ENCODE measurements around the gene AGAP1. TPM values are rescaled to one million over a fixed set of nuclear protein-coding genes. Genes with fewer than 3 reads are reported as not detected.

Gene AGAP1
- total RNA-seq, result 10 to 100 TPM; 18.6 to 42.7 (median 23.8) TPM
- polyA plus RNA-seq, result 10 to 100 TPM; 10.8 to 18.5 (median 13.4) TPM

DNA sequence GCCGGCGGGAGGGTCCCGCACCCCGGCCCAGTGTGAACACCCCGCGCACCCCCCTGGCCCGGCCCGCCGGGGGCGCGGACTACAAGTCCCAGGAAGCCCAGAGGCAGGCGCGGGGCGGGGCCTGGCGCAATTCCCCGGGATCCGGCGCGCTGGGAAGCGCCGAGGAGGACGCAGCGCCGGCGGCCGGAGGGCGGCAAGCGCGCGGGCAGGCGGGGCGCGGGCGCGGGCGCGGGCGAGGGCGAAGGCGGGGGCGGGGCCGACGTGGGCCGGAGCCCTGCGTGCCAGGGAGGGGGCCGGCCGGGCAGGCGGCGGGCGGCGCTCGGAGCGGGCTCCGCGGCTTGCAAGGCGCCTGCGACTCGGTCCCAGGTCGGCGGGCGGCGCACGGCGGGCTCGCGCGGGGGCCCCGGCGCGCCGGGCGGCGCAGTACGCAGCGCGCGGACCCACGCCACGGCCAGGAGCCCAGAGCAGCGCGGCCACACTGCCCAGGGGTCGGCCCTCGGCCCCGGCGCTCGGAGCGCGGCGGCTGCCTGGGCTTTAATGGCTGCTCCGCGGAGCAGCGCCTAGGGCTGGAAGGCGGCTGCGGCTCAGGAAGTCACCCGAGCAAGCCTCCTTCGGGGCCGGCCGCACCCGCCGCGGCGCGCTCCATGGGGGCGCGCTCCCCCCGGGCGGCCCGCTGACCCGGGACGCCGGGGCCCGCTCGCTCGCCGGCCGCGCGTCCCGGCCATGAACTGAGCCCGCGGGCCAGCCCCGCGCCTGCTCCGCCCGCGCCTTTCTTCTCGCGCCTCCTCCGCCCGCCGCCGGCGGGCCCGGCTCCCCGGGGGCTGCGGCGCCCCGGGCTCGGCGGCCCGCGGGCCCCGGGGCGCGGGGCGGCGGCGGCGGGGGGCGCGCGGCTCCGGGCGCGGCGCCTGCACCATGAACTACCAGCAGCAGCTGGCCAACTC, at the start of gene AGAP1:
Gene AGAP1, plus strand, starts transcription at position 269 of the 941 bp plus-strand sequence.
- no peak for TF ChIP-seq POLR2A (IDR thresholded peaks at IDR 0.05)
- TF ChIP-seq CTCF (IDR thresholded peaks at IDR 0.05), result no peak
- no peak for TF ChIP-seq EP300 (IDR thresholded peaks at IDR 0.05)
- peak in 2 of 4 donors; percentile 37 to 75 for TF ChIP-seq POLR2AphosphoS5 (IDR thresholded peaks at IDR 0.05)
- intact Hi-C loops (cut with DNase I), result loop anchor here (5.0 kb wide), 5 partner anchors 83 to 542 kb away; partner anchors contain the start of gene SH3BP4
- Histone ChIP-seq H3K4me1 (peaks cover 0 to 35% (median 28%) of the 10 kb centered on the region in 4 donors), H3K4me3 (peak within 1 kb of the TSS; percentile 51 to 80 (median 68)), H3K27me3 (no peaks in the 10 kb centered on the region), H3K9me3 (peaks cover 0 to 3% (median 0%) of the 10 kb centered on the region in 4 donors), H3K36me3 (no peaks in the 10 kb centered on the region), H3K27ac (peak within 1 kb of the TSS; percentile 80 to 88 (median 87))
- DNase-seq, result peak; percentile 94
- 1% methylated on average over 156 of the region's 156 CpGs for WGBS, 2 donors

DNA sequence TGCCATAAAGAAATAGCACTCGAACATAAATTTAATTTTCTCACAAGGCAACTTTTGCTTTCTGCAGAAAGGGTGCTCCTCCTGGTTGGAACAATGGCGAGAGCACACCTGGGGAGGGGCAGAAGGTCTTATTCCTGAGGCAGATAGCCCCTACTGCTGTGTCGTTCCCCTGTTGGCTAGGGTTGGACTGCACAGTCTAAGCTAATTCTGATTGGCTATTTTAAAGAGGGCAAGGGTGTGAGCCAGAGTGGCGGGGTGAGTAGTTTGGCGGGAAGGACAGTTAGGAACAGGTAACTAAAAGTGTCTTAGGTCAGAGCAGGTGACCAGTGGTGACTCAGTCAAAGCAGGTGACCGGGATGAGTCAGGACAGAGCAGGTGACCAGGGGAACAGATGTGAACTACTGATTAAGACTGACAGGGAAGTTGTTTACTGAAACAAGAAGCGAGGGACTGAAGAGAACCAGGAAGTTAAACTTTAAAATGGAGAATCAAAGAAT, 49.7 kb upstream of the AGAP1 start:
- H3K27ac ChIP-seq, result no peak overlapping the region
- H3K9me3 ChIP-seq, result no peaks in the 10 kb centered on the region
- H3K4me3 ChIP-seq, result no peak overlapping the region
- no peak for DNase-seq
- H3K4me1 ChIP-seq, result no peaks in the 10 kb centered on the region
- no peaks in the 10 kb centered on the region for H3K27me3 ChIP-seq
- WGBS, 2 donors, result 81 to 82% methylated on average over 7 of the region's 7 CpGs
- intact Hi-C loops (cut with DNase I), result no loop called here
- TF ChIP-seq POLR2A (IDR thresholded peaks at IDR 0.05) (no peak), POLR2AphosphoS5 (IDR thresholded peaks at IDR 0.05) (no peak), EP300 (IDR thresholded peaks at IDR 0.05) (no peak), CTCF (IDR thresholded peaks at IDR 0.05) (no peak)
- no peaks in the 10 kb centered on the region for H3K36me3 ChIP-seq

GRCh38 chr2:235445116-235445515, 48.7 kb upstream of the AGAP1 start:
- H3K4me1 ChIP-seq, result no peaks in the 10 kb centered on the region
- H3K36me3 ChIP-seq, result no peaks in the 10 kb centered on the region
- H3K27ac ChIP-seq, result no peak overlapping the region
- no peak overlapping the region for H3K4me3 ChIP-seq
- H3K27me3 ChIP-seq, result no peaks in the 10 kb centered on the region
- WGBS, 2 donors, result 74 to 87% methylated on average over 6 of the region's 6 CpGs
- TF ChIP-seq CTCF (IDR thresholded peaks at IDR 0.05) (no peak), POLR2AphosphoS5 (IDR thresholded peaks at IDR 0.05) (no peak), POLR2A (IDR thresholded peaks at IDR 0.05) (no peak), EP300 (IDR thresholded peaks at IDR 0.05) (no peak)
- H3K9me3 ChIP-seq, result no peaks in the 10 kb centered on the region
- no peak for DNase-seq
- intact Hi-C loops (cut with DNase I), result no loop called here

DNA sequence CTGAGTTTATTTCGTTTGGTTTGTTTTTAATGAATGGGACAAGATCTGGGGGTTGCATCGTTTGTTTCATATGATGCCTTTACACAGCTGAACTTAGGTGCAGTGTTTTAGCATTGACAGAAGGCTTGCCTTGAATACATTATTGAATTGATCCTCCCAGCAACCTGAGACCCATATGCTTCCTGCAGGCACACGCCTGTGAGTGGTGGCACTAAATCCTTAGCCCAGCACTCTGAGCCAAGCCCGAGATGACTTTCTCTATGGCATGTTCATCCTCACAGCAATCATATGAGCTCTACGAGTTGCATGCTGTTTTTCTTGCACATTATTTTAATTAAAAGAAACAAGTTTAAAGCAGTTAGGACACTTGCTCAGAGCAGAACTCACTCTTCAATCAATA, 47.8 kb upstream of the AGAP1 start:
- H3K9me3 ChIP-seq, result no peaks in the 10 kb centered on the region
- no peaks in the 10 kb centered on the region for H3K27me3 ChIP-seq
- no peak overlapping the region for H3K4me3 ChIP-seq
- DNase-seq, result no peak
- no peak for TF ChIP-seq POLR2AphosphoS5 (IDR thresholded peaks at IDR 0.05)
- no peak for TF ChIP-seq CTCF (IDR thresholded peaks at IDR 0.05)
- TF ChIP-seq POLR2A (IDR thresholded peaks at IDR 0.05), result no peak
- TF ChIP-seq EP300 (IDR thresholded peaks at IDR 0.05), result no peak
- WGBS, 2 donors, result 87 to 88% methylated on average over 5 of the region's 5 CpGs
- intact Hi-C loops (cut with DNase I), result no loop called here
- no peaks in the 10 kb centered on the region for H3K4me1 ChIP-seq
- H3K27ac ChIP-seq, result no peak overlapping the region
- H3K36me3 ChIP-seq, result no peaks in the 10 kb centered on the region

Measured in sigmoid colon (tissue), 7 donors.